Anterior cingulate cortex (tissue), 58 donors: ENCODE measurements around the gene UBL4A.
A peak's percentile ranks its signal among the peaks of the same experiment; 100 is the strongest.

Experiments
- DNase-seq, 58 donors: peaks; one replicate each; lab custom pipeline; 2025; lab: John Stamatoyannopoulos, UW

The UBL4A gene

DNA sequence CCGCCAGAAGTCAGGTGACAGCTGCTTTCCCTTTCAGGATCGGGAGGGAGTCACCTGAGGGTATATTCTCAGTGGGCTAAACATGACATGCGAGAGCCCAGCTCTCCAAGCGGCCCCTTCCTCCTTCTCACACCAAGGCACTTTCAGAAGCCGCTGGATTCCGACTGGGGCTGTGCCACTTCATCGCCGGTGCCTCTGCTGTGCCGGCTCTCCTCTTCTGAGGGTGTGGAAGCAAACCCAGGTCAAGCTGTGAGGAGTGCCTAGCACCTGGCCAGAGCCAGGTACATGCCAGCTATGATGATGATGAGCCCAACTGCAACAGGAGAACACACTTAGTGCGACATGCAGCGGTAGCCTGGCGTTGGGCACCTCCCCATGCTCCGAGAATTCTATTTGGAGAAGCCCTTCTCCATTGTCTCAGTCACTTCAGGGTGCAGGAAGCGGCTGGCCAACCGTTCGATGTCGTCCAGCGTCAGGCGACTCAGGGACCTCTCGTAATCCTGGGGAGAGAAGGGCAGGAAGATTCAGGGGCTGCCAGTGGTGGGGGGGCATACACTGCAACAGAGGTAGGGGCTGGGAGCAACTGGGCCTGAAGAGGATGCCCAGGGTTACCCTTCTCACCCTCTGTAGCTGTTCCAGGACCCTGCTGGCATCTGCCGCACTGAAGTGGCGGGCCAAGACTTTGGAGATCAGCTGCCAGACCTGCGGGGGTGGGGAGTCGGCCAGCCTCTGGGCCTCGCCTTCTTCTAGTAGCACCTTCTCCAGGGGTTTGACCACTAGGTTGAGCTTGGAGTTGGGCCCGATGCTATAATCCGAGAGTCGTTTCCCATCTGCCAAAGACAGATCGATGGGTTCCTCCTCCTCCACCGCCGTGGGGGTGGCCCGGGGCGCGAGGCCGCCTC lies 1.0 kb downstream of the UBL4A start:
- DNase-seq = peak in 1 of 58 donors; percentile 24

DNA sequence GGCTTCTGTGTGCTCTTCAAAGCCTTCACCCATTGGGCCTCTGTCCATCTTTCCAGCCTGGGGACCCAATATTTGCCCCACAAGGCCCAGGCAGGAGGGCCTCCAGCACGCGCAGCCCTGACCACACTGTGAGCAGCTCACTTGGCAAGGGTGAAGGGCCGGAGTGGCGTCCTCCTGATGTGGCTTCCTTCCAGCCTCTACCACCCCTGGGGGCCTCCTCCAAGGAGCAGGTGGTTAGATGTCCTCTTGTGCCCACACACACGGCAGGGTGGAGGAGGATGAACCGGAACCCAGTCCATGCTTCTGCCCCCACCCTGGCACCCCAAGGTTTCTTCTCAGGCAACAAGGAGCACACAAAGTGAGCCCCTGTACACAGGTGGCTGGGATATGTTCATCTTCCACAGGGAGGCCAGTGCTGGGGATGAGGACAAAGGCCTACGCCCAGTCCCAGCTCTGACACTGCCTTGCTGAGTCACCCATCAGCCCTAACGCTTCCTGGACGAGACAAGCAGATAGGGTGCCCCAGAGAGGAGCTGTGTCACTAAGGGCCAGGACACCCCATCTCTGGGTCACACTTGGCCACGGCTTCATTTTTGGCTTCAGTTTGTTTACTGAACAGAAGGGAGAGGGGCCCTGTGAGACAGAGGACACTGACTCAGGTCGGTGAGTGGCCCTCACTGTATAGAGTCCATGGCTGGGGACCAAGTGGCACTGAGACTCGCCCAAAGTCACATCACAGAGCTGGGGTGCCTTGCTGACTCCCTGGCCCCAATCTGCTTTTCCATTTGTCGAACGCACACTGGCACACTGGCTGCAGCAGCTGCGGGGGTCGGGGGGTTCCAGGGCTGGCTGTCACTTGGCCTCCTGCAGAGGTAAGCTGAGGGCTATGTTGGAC lies 1.9 kb downstream of the UBL4A start:
- no peak for DNase-seq

- no peak for DNase-seq
Observed at GRCh38 chrX:154483325-154483724, 3.1 kb downstream of the UBL4A start.

GRCh38 chrX:154482786-154483185 lies 3.6 kb downstream of the UBL4A start:
- DNase-seq = no peak

GRCh38 chrX:154481911-154482601 lies 4.4 kb downstream of the UBL4A start:
- no peak for DNase-seq

DNA sequence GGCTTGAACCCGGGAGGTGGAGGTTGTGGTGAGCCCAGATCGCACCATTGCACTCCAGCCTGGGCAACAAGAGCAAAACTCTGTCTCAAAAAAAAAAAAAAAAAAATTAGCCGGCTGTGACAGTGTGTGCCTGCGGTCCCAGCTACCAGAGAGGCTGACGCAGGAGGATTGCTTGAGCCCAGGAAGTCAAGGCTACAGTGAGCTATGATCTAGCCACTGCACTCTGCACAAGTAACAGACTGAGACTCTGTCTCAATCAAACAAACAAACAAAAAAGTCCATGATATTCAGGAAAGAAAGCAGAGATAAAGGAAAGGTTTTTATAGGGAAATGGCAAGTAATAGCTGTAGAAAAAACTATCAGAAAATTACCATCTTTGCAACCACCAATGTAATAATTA lies 5.2 kb downstream of the UBL4A start:
- DNase-seq = no peak

DNA sequence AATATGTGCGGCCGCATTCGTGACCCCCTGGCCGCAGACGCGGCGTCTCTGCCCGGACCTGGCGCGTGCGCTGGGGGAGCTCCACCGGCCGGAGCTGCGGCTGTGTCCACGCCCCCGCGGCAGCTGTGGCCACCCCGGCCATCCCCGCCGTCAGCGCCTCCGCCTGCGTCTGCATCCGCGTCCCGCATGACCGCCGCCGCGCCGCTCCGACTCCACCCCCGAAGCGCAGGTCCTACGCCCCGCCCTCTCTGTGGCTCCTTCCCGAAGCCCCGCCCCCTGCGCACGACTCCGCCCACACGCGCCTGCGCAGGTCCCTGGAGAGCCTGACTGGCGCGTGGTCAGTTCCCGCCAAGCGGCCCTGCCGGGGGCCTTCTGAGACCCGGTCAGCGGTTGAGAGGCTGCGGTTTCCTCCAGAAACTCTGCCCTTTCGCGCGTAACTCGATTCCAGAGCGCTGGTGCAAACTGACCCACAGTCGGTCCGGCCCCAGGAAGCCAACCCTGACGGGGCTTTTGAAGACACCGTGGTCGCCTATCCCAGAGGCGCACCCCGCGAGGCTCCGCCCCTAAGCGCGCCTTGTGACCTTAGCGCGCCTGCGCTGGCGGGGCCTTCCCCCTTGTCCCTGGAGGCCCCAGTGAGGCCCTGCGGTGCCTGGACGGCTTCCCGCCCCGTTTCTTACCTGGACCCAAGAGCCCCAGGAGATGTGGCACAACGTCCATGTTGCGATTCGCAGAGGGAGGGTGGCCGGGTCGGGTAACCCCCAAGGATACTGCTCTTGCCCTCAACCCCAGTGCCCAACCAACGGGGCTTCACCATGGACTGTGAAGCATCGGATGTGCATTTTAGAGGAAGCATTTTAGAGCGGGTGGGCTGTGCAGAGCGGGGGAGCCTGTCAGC lies 7.4 kb downstream of the UBL4A start, which contains the start of gene LAGE3:
TSS of gene LAGE3 (minus strand) at position 554 of the 895 bp plus-strand sequence. CDS start at position 188, 366 bp downstream.
- DNase-seq = peak; percentile 22 to 93 (median 86)

- DNase-seq = no peak
Observed at GRCh38 chrX:154477891-154478477, 8.4 kb downstream of the UBL4A start.

- no peak for DNase-seq
Observed at GRCh38 chrX:154476821-154477220, 9.6 kb downstream of the UBL4A start.

GRCh38 chrX:154473683-154474082 lies 12.7 kb downstream of the UBL4A start:
- DNase-seq = no peak

DNA sequence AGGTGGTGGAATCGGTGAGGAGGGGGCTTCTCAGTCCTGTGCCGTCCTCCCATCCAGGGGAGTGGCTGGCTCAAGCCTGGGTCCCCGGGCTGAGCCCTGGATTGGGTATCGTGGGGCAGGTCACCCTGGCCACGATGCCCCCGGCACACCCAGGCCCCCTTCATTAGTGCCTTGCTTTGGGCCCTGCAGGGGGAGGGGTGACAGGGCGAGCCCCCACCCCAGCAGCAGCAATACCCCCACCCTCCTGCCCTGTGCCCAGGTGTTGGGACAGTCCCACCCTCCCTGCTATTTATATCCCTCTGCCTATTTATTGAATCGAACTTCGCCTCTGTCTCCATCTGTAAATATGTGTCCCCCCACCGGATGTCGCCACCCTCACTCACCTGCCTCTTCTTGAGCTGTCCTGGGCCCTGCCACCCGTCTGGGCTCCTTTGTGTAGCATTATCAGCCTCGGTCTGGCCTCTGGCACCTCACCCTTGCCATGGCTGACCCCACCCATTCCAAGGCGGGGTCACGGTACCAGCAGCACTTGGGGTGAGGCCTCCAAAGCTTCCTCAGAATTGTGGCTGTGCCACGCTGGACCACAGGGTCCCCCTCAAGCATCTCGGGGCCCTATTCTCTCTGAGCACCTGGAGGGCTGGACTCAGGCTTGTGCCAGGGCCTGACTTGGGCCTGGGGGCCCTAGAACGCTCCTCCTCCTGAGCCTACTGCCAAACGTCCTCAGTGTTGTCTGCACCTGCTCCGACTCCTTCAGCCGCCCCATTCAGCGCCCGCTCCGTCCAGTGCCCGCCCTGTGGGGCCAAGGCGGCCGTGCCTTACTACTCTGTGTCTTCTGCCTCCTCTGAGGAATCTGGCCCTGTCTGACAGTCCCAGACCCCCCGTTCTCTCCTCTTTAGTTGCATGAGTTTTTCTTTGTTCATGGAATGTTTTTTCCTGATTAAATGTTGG lies 13.5 kb downstream of the UBL4A start:
- DNase-seq = no peak

- DNase-seq = no peak
Observed at GRCh38 chrX:154471839-154472684, 14.4 kb downstream of the UBL4A start.

- DNase-seq = no peak
Observed at GRCh38 chrX:154470914-154471568, 15.4 kb downstream of the UBL4A start.

- no peak for DNase-seq
Observed at GRCh38 chrX:154470434-154470833, 16.0 kb downstream of the UBL4A start.

DNA sequence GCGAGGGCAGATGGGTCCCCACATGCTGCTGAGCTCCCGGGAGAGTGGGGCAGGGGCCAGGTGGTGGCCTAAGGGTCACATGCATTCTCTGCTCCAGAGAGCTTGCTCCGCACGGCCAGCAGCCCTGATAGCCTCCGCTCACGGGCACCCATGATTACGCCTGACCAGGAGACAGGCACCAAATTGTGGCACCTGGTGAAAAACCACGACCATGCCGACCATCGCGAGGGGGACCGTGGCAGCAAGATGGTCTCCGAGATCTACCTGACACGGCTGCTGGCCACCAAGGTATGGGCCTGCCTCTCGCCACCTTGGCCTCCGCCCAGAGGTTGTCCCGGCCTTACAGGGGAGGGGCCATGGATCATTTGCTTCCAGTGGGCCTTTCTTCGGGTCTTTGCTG lies 16.5 kb downstream of the UBL4A start:
- no peak for DNase-seq

GRCh38 chrX:154469114-154469513 lies 17.3 kb downstream of the UBL4A start:
- no peak for DNase-seq

DNA sequence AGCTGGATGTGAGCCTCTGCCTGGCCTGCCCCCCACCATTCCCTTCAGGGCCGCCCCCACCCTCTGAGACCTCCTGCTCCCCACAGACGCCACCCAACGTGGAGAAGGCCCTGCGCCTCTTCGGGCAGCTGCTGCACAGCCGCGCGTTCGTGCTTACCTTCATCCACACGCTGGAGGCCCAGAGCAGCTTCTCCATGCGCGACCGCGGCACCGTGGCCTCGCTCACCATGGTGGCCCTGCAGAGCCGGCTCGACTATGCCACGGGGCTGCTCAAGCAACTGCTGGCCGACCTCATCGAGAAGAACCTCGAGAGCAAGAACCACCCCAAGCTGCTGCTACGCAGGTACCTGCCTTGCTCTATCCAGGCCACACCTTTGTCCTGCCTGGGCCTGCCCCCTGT lies 18.2 kb downstream of the UBL4A start:
- no peak for DNase-seq
